B cell (primary cell): ENCODE data around the gene TSEN15. TPM values are rescaled to one million over a fixed set of nuclear protein-coding genes. Genes with fewer than 3 reads are reported as not detected.

ENCODE experiments used
- ATAC-seq: fragments of 200-7000 bp; cut with Tn5 transposase; one replicate; pipeline ENCODE4 v1.10.0; 2021; ENCODE audit warnings: low read depth, mild to moderate bottlenecking, moderate number of reproducible peaks, moderate library complexity
- CTCF ChIA-PET: fragments of 350-600 bp; sonication (Branson Sonifier 250); formaldehyde crosslinking; loops from one replicate; lab custom pipeline; 2021; ENCODE audit warnings: antibody characterized with exemption, inconsistent platforms; lab: Charles Lee
- POLR2A ChIA-PET: fragments of 350-600 bp; sonication (Branson Sonifier 250); formaldehyde crosslinking; loops from one replicate; lab custom pipeline; 2021; ENCODE audit warnings: antibody characterized with exemption; lab: Charles Lee
- DNase-seq: peaks from one replicate; pipeline ENCODE4 v3.0.0; 2013
- H2AFZ ChIP-seq: 2 replicates; pipeline ENCODE4 v1.6.1; 2012; ENCODE audit warnings: mild to moderate bottlenecking, low read depth, low read length; ENCODE audit not compliant: insufficient read depth, poor library complexity, severe bottlenecking
- H3K27ac ChIP-seq, 2 donors: 1 replicate in 1 of 2; 2 replicates in 1 of 2; pipeline ENCODE4 v1.5.1; 2012 to 2013; ENCODE audit warnings: low read length in 2 of 2, mild to moderate bottlenecking in 2 of 2, moderate library complexity in 1 of 2
- H3K27me3 ChIP-seq, 4 experiments: fragments of 200-600 bp in 1 of 4; sonication (generic) in 1 of 4; replicated peaks in 1 of 4; 1 replicate in 2 of 4; 2 replicates in 2 of 4; pipeline versions ENCODE4 v1.6.1 to v1.7.0; 2013 to 2016; ENCODE audit warnings: low read length in 3 of 4, mild to moderate bottlenecking in 2 of 4, mixed read lengths in 1 of 4, moderate library complexity in 1 of 4; ENCODE audit not compliant: insufficient read depth in 4 of 4, control insufficient read depth in 3 of 4; ENCODE audit errors: control extremely low read depth in 1 of 4
- H3K36me3 ChIP-seq, 2 experiments: replicated peaks in 1 of 2; 1 replicate in 1 of 2; 2 replicates in 1 of 2; pipeline versions ENCODE4 v1.6.1 to v1.7.1; 2013; ENCODE audit warnings: low read length in 1 of 2; ENCODE audit not compliant: insufficient read depth in 2 of 2, control insufficient read depth in 1 of 2; ENCODE audit errors: control extremely low read depth in 1 of 2, extremely low read depth in 1 of 2
- H3K4me1 ChIP-seq, 2 donors: fragments of 200-600 bp in 1 of 2; sonication (generic) in 1 of 2; 1 replicate in 1 of 2; 2 replicates in 1 of 2; pipeline versions ENCODE4 v1.5.1 to v1.6.1; 2013 to 2017; ENCODE audit warnings: low read length in 2 of 2; ENCODE audit not compliant: control insufficient read depth in 2 of 2, insufficient read depth in 2 of 2
- H3K4me2 ChIP-seq: replicated peaks from 2 replicates; pipeline ENCODE3; 2012; ENCODE audit warnings: mild to moderate bottlenecking, low read depth, low read length; ENCODE audit not compliant: poor library complexity, severe bottlenecking
- H3K4me3 ChIP-seq, 5 experiments: fragments of 200-600 bp in 1 of 5; sonication (generic) in 1 of 5; 1 replicate in 3 of 5; 2 replicates in 2 of 5; pipeline versions ENCODE4 v1.5.1 to v1.7.0; 2011 to 2016; ENCODE audit warnings: low read length in 4 of 5, mild to moderate bottlenecking in 4 of 5, low read depth in 2 of 5, control low read depth in 1 of 5, moderate library complexity in 1 of 5; ENCODE audit not compliant: insufficient read depth in 1 of 5; ENCODE audit errors: control extremely low read depth in 1 of 5, extremely low read depth in 1 of 5
- H3K79me2 ChIP-seq: fragments of 200-600 bp; sonication (generic); one replicate; pipeline ENCODE4 v1.6.0; 2016; ENCODE audit warnings: low read length; ENCODE audit not compliant: control insufficient read depth, insufficient read depth
- H3K9ac ChIP-seq: fragments of 200-600 bp; sonication (generic); 2 replicates; pipeline ENCODE4 v1.6.1; 2017; ENCODE audit warnings: mild to moderate bottlenecking, low read length, moderate library complexity
- H3K9me3 ChIP-seq, 3 donors: one replicate each; pipeline versions ENCODE4 v1.6.1 to v1.7.1; 2013; ENCODE audit warnings: low read length in 2 of 3; ENCODE audit not compliant: control insufficient read depth in 2 of 3, insufficient read depth in 1 of 3; ENCODE audit errors: control extremely low read depth in 1 of 3
- H4K20me1 ChIP-seq: 2 replicates; pipeline ENCODE4 v1.6.0; 2012; ENCODE audit warnings: mild to moderate bottlenecking, low read length; ENCODE audit not compliant: insufficient read depth, control insufficient read depth, poor library complexity, severe bottlenecking
- H3K27ac Mint-ChIP-seq: one replicate; pipeline ENCODE4 v1.8.0; 2021; ENCODE audit warnings: mixed read lengths
- H3K27me3 Mint-ChIP-seq: one replicate; pipeline ENCODE4 v1.8.0; 2021; ENCODE audit warnings: mixed read lengths
- H3K4me1 Mint-ChIP-seq: one replicate; pipeline ENCODE4 v1.8.0; 2021; ENCODE audit warnings: mixed read lengths
- H3K4me3 Mint-ChIP-seq: one replicate; pipeline ENCODE4 v1.8.0; 2021; ENCODE audit warnings: mixed read lengths
- H3K9me3 Mint-ChIP-seq: one replicate; pipeline ENCODE4 v1.8.0; 2022; ENCODE audit warnings: mixed read lengths; ENCODE audit not compliant: insufficient read depth
- EZH2 ChIP-seq: IDR thresholded peaks from 2 replicates; pipeline ENCODE4 v1.6.1; 2012; ENCODE audit warnings: borderline replicate concordance, low read depth, mild to moderate bottlenecking, moderate library complexity, low read length; ENCODE audit not compliant: insufficient read depth, poor library complexity, severe bottlenecking
- whole genome bisulfite sequencing: methylation state at CpG from one replicate; pipeline ENCODE4 v1.1.5; 2013; ENCODE audit warnings: missing lambda C conversion rate; ENCODE audit not compliant: insufficient coverage; 5-methylcytosine and 5-hydroxymethylcytosine counted together
- intact Hi-C: fragments of 100-400 bp; cut with micrococcal nuclease; formaldehyde crosslinking; loops from one replicate; pipeline ENCODE4 v1.10.0; 2022
- polyA plus RNA-seq: library from polyadenylated mRNA; depleted of rRNA; stranded (reverse); fragments of >200 nt; gene quantifications from 2 replicates; pipeline ENCODE4 v1.2.3, GENCODE V29; 2012
- total RNA-seq, 2 donors: library from RNA; stranded (reverse); fragments of 120-200 nt in 1 of 2; gene quantifications; 1 replicate in 1 of 2; 2 replicates in 1 of 2; pipeline versions ENCODE4 v1.2.3 to v1.2.4, GENCODE V29; 2013 to 2022
- TF ChIP-seq, protein P1 (sequence below): fragments of 200-600 bp; IDR thresholded peaks from one replicate; pipeline ENCODE4 v1.8.0; 2022; ENCODE audit warnings: antibody characterized with exemption, mild to moderate bottlenecking

Gene TSEN15
- total and polyA plus RNA-seq, 2 donors (not counting 1 experiment from before 2014, with no cell fraction given) = 15.5 to 25.2 TPM

DNA sequence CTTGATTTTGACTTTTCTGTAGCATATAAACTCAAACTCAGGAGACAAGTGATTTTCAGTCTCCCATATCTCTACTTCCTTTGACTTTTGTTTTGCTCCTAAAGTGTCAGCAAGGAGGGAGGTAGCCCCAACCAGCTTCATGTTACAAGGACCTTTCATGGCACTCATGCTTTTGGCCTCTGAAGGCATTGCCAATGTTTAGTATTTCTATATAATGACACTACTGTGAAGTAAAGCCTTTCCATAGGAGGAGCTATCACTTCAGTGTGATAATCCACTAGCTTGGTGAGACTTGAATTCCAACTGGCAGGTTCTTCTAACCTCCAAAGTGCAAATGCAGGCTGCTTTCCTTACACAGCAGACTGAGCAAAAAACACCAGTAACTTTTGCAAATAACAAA, 28.4 kb upstream of the TSEN15 start:
- Histone ChIP-seq H3K4me1 (no peaks in the 10 kb centered on the region), H3K36me3 (no peaks in the 10 kb centered on the region), H3K27ac (no peak overlapping the region), H3K79me2 (no peaks in the 10 kb centered on the region), H3K27me3 (peaks cover 0 to 8% (median 4%) of the 10 kb centered on the region in 4 experiments), H3K9ac (no peak overlapping the region), H2AFZ (no peak overlapping the region), H3K4me3 (no peak overlapping the region), H3K9me3 (no peaks in the 10 kb centered on the region), H4K20me1 (no peaks in the 10 kb centered on the region), H3K4me2 (no peak overlapping the region)
- ATAC-seq (no peak), DNase-seq (no peak)
- intact Hi-C loops = no loop called here
- no peak overlapping the region for H3K27ac Mint-ChIP-seq
- TF ChIP-seq, protein P1, sequence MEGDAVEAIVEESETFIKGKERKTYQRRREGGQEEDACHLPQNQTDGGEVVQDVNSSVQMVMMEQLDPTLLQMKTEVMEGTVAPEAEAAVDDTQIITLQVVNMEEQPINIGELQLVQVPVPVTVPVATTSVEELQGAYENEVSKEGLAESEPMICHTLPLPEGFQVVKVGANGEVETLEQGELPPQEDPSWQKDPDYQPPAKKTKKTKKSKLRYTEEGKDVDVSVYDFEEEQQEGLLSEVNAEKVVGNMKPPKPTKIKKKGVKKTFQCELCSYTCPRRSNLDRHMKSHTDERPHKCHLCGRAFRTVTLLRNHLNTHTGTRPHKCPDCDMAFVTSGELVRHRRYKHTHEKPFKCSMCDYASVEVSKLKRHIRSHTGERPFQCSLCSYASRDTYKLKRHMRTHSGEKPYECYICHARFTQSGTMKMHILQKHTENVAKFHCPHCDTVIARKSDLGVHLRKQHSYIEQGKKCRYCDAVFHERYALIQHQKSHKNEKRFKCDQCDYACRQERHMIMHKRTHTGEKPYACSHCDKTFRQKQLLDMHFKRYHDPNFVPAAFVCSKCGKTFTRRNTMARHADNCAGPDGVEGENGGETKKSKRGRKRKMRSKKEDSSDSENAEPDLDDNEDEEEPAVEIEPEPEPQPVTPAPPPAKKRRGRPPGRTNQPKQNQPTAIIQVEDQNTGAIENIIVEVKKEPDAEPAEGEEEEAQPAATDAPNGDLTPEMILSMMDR = no peak
- no peak for TF ChIP-seq EZH2
- H3K9me3 Mint-ChIP-seq = no peaks in the 10 kb centered on the region
- no peak overlapping the region for H3K4me3 Mint-ChIP-seq
- POLR2A ChIA-PET = no interaction called here
- H3K27me3 Mint-ChIP-seq = peaks cover 12% of the 10 kb centered on the region
- no peaks in the 10 kb centered on the region for H3K4me1 Mint-ChIP-seq
- CTCF ChIA-PET = no interaction called here

DNA sequence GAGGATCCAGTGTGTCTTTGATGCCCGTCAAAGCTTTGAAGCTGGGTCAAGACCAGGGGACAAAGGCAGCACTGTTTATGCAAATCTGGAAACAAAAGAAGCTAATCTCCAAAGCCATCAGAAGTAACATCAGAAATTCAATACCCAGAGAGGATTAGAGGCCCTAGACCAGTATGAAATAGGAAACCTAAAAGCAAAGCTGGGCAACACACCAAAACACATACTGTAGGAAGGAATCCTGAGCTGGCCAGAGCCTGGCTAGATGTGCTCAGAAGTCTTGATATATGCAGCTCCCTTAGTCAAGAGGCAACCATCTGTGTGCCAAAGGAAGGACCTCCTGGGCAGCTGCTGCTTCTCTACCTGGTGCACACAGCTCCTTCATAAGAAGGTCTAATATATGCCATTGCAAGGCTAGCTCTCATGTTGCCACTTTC, 26.3 kb upstream of the TSEN15 start:
- TF ChIP-seq EZH2 = no peak
- TF ChIP-seq, protein P1 = no peak
- Histone ChIP-seq H3K4me2 (no peak overlapping the region), H2AFZ (no peak overlapping the region), H3K4me3 (no peak overlapping the region), H3K27me3 (peaks cover 0 to 8% (median 4%) of the 10 kb centered on the region in 4 experiments), H3K36me3 (no peaks in the 10 kb centered on the region), H3K9me3 (no peaks in the 10 kb centered on the region), H3K9ac (no peak overlapping the region), H3K4me1 (no peaks in the 10 kb centered on the region), H3K27ac (no peak overlapping the region), H3K79me2 (no peaks in the 10 kb centered on the region), H4K20me1 (no peaks in the 10 kb centered on the region)
- WGBS = 100% methylated on average over 1 of the region's 1 CpG
- H3K27ac Mint-ChIP-seq = no peak overlapping the region
- CTCF ChIA-PET = interaction anchor here (0.5 kb wide), 1 partner anchor 64 kb away, joined by 3 read pairs; no protein-coding TSS in a partner anchor
- no peak overlapping the region for H3K4me3 Mint-ChIP-seq
- intact Hi-C loops = no loop called here
- H3K9me3 Mint-ChIP-seq = no peaks in the 10 kb centered on the region
- DNase-seq (no peak), ATAC-seq (no peak)
- H3K27me3 Mint-ChIP-seq = peaks cover 19% of the 10 kb centered on the region
- POLR2A ChIA-PET = no interaction called here
- no peaks in the 10 kb centered on the region for H3K4me1 Mint-ChIP-seq
